Measurements from ENCODE around the gene HIP1R.

GRCh38 chr12:122862110-122862634 is 26.9 kb downstream of the HIP1R start:
- TF ChIP-seq CTCF (conservative IDR thresholded peaks at IDR 0.05) (no peak), EZH2 (IDR thresholded peaks at IDR 0.05; ENCODE audit: low read depth) (no peak)

All from PC-9 (cell line).